Gastroesophageal sphincter (tissue), 3 donors: Measurements from ENCODE around the gene SMR3A.

Experiments
- CTCF ChIP-seq, 4 experiments: fragments of 200-600 bp in 2 of 4; fragments of 450-650 bp in 2 of 4; sonication (generic) in 1 of 4; IDR thresholded peaks; one replicate each; pipeline ENCODE4 v1.5.1; 2017 to 2019; ENCODE audit warnings: antibody characterized with exemption in 4 of 4, mild to moderate bottlenecking in 2 of 4, moderate library complexity in 2 of 4
- POLR2A ChIP-seq, 2 donors: fragments of 450-650 bp; IDR thresholded peaks; one replicate each; pipeline ENCODE4 v1.6.1; 2017; ENCODE audit warnings: antibody characterized with exemption in 2 of 2, mild to moderate bottlenecking in 2 of 2, moderate library complexity in 1 of 2

GRCh38 chr4:70399319-70399718, 38.8 kb downstream of the SMR3A start:
- no peak for TF ChIP-seq CTCF (IDR thresholded peaks at IDR 0.05)
- no peak for TF ChIP-seq POLR2A (IDR thresholded peaks at IDR 0.05)
